Fibroblast of mammary gland (primary cell): Measurements from ENCODE around the gene PRKG1.
A peak's percentile ranks its signal among the peaks of the same experiment; 100 is the strongest.

ENCODE experiments used
- DNase-seq: peaks from one replicate; pipeline ENCODE4 v3.0.0-alpha.2; 2010; ENCODE audit warnings: low read depth
- H3K4me3 ChIP-seq: 2 replicates; pipeline ENCODE4 v1.5.1; 2011; ENCODE audit warnings: low read depth, mild to moderate bottlenecking, low read length, moderate library complexity; ENCODE audit not compliant: control insufficient read depth
- TF ChIP-seq, protein P1 (sequence below): conservative IDR thresholded peaks from 2 replicates; pipeline ENCODE4 v1.5.1; 2011; ENCODE audit warnings: low read depth, low read length, inconsistent platforms; ENCODE audit not compliant: control insufficient read depth, insufficient read depth

PRKG1 gene

DNA sequence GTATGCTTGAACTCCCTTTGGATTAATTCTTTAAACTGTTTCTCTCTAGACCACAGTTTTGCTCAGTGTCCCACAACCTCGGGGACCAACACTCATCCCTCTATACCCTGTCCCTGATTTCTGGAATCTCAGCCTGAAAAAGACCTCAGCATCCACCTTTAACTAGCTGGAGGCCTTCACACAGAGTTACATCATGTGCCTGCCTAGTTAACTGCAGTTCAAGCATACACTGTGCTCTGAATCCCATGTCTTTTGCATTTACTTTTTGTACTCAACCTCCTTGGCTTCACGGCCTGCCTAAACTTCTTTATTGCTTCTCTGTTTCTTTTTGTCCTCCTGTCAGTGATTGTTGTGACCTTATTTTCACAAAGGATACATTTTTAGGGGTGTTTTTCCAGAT, 66.7 kb downstream of the PRKG1 start:
- DNase-seq = no peak
- no peak overlapping the region for H3K4me3 ChIP-seq
- TF ChIP-seq, protein P1, sequence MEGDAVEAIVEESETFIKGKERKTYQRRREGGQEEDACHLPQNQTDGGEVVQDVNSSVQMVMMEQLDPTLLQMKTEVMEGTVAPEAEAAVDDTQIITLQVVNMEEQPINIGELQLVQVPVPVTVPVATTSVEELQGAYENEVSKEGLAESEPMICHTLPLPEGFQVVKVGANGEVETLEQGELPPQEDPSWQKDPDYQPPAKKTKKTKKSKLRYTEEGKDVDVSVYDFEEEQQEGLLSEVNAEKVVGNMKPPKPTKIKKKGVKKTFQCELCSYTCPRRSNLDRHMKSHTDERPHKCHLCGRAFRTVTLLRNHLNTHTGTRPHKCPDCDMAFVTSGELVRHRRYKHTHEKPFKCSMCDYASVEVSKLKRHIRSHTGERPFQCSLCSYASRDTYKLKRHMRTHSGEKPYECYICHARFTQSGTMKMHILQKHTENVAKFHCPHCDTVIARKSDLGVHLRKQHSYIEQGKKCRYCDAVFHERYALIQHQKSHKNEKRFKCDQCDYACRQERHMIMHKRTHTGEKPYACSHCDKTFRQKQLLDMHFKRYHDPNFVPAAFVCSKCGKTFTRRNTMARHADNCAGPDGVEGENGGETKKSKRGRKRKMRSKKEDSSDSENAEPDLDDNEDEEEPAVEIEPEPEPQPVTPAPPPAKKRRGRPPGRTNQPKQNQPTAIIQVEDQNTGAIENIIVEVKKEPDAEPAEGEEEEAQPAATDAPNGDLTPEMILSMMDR = no peak

DNA sequence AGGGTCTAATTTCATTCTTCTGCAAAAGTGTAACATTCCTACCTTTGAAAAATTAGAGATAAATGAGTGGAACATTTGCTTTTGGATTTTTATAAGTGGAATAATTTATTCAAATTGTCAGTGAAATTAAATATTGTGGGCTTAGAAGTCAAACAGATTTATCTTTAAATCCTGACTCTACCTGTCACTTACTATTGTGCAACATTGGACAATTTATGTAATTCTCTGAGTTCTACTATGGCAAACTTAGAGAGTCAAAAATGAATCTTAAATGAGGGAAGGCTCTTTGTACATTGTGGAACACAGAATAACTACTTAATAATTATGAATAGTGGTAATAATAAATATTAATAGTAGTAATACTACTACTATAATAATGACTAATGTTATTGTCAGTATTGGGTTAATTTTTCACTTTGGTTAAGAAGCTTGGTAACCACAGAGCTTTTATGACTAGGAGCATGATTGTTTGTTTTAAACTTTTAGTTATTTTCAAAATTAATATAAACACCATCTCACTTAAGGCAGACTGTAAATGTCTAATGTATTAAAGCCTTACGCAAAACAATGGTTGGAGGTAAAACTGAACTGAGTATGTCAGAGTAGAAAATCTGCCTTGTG, 70.0 kb downstream of the PRKG1 start:
- DNase-seq = no peak

DNA sequence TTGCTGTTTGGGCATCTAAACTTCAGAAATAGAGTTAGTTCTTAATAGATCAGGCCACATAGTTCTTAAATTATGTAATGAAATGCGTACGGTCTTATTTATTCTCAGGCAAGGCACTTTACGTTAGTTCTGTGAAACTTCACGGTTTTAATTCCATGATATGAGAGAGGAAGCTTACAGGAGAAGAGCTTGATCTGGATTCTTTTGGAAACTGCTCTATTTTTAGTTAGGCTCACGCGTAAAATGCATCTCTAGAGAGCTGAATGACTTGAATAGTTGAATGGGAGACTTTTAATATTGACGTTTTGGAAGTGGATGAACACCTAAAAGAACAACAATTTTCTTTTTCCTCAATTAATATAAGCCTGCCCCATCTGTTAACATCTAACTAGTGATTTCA, 71.1 kb downstream of the PRKG1 start:
- H3K4me3 ChIP-seq = no peak overlapping the region
- no peak for DNase-seq
- TF ChIP-seq, protein P1 = no peak

More for the DNA sequence above, 70.0 kb downstream of the PRKG1 start:
- no peak overlapping the region for H3K4me3 ChIP-seq
- TF ChIP-seq, protein P1 = no peak

DNA sequence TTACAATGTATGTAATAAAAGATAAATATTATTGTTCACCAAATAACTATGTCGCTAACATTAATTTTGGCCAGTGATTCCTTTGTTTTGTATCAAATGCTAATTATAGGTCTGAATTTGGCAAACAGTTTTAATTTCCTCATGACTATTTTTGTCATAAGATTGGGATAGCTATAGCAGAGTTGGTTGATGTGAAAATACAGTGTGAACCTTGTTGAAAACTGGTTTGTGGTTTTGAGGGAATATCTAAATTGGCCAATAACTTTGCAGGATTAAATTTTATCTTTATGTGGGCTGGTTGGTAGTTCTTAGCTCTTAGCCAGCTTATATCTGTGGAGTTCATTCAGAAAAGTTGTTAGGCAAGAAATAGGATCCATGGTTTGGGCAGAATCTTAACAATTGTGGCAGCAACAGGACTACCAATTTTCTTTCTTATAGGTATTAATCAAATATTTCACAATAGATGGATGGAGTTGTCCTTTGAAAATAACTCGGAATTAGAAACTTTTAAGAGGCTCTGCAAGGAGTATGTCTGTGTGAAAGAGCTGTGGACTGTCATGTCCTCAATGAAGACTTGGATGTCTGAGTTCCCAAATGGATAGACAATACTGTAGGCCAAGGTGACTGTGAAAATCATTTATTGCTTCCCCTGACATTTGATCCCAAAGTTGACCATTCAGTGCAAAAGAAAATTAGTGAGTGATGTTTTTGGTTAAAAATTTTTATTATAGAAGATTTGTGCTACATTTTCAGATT, 73.5 kb downstream of the PRKG1 start:
- TF ChIP-seq, protein P1 = no peak
- H3K4me3 ChIP-seq = no peak overlapping the region
- DNase-seq = no peak

DNA sequence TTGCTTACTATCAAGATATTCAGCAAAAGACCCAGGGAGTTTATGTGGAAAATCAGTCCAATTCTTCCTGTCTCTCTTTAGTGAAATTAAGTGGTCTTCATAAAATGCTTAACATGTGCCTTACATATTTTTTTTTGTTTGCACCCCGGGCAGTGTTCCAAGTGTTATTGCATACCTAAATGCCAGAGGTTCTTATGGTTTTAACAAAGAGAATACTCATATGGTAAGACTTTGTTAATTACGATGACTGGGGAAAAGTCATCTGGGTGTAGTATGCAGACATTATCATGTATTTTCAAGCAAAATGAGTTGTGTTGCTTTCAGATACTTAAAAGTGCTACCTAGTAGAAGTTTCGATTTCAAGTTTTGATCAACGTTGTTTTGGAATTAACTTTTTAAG, 82.6 kb downstream of the PRKG1 start:
- DNase-seq = peak; percentile 56
- TF ChIP-seq, protein P1 = no peak
- no peak overlapping the region for H3K4me3 ChIP-seq

DNA sequence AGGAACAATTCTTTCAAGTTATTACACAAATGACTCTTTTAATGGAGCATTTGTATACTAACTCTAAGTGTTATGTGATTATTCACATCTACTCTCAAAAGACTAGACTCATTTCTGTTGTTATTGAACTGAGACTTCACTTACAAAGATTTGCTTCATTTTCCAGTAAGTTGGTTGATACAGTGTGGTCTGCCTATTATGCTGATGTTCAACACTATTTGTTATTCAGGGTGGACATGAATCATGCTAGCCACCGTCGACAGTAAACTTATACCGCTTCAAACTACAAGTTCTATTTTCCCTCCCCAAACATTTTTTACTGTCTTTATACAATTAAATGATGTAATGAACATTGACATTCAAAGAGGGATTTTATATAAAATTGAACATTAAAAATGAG, 84.5 kb downstream of the PRKG1 start:
- DNase-seq = no peak
- TF ChIP-seq, protein P1 = no peak
- H3K4me3 ChIP-seq = no peak overlapping the region
